Gastroesophageal sphincter (tissue), 4 donors: ENCODE data around the gene ZNF384. TPM values are rescaled to one million over a fixed set of nuclear protein-coding genes. Genes with fewer than 3 reads are reported as not detected.

Experiments used
- ATAC-seq: fragments of 150-250 bp; one replicate; pipeline ENCODE4 v1.9.1; 2016; ENCODE audit warnings: mild to moderate bottlenecking, moderate library complexity
- H3K27ac ChIP-seq, 4 donors: fragments of 200-600 bp; sonication (generic) in 3 of 4; 1 replicate in 3 of 4; 2 replicates in 1 of 4; pipeline ENCODE4 v1.5.1; 2016 to 2019
- H3K27me3 ChIP-seq: fragments of 200-600 bp; sonication (generic); one replicate; pipeline ENCODE4 v1.5.1; 2019
- H3K36me3 ChIP-seq, 2 donors: fragments of 200-600 bp; sonication (generic); one replicate each; pipeline ENCODE4 v1.5.1; 2019; ENCODE audit warnings: control low read depth in 1 of 2
- H3K4me1 ChIP-seq, 3 donors: fragments of 200-600 bp; sonication (generic); 1 replicate in 2 of 3; 2 replicates in 1 of 3; pipeline ENCODE4 v1.5.1; 2016 to 2019; ENCODE audit warnings: control low read depth in 2 of 3
- H3K4me3 ChIP-seq, 2 donors: fragments of 200-600 bp; sonication (generic); one replicate each; pipeline ENCODE4 v1.5.1; 2019; ENCODE audit warnings: mild to moderate bottlenecking in 1 of 2, moderate library complexity in 1 of 2
- H3K9me3 ChIP-seq, 3 donors: fragments of 200-600 bp; sonication (generic); one replicate each; pipeline ENCODE4 v1.5.1; 2017 to 2019; ENCODE audit warnings: control low read depth in 2 of 3
- CTCF ChIP-seq, 4 experiments: fragments of 200-600 bp in 2 of 4; fragments of 450-650 bp in 2 of 4; sonication (generic) in 1 of 4; IDR thresholded peaks; one replicate each; pipeline ENCODE4 v1.5.1; 2017 to 2019; ENCODE audit warnings: antibody characterized with exemption in 4 of 4, mild to moderate bottlenecking in 2 of 4, moderate library complexity in 2 of 4
- EP300 ChIP-seq: sonication (generic); formaldehyde crosslinking; IDR thresholded peaks from one replicate; pipeline ENCODE4 v1.6.1; 2017; ENCODE audit warnings: antibody characterized with exemption, mild to moderate bottlenecking
- POLR2A ChIP-seq, 2 donors: fragments of 450-650 bp; IDR thresholded peaks; one replicate each; pipeline ENCODE4 v1.6.1; 2017; ENCODE audit warnings: antibody characterized with exemption in 2 of 2, mild to moderate bottlenecking in 2 of 2, moderate library complexity in 1 of 2
- POLR2AphosphoS5 ChIP-seq: sonication (generic); formaldehyde crosslinking; IDR thresholded peaks from one replicate; pipeline ENCODE4 v1.6.1; 2017; ENCODE audit warnings: antibody characterized with exemption
- whole genome bisulfite sequencing, 2 donors: methylation state at CpG; one replicate each; pipeline ENCODE4 v1.1.5; 2018; ENCODE audit warnings: low coverage in 1 of 2; 5-methylcytosine and 5-hydroxymethylcytosine counted together
- total RNA-seq, 4 donors: library from RNA; depleted of rRNA; stranded (reverse); fragments of >200 nt; gene quantifications; one replicate each; pipeline ENCODE4 v1.1.0, GENCODE V29; 2016

Gene ZNF384
- total RNA-seq, 4 donors from 2014 or later = 26.1 to 57.5 (median 43.6) TPM

GRCh38 chr12:6641131-6641530 is 48.0 kb downstream of the ZNF384 start:
- H3K27me3 ChIP-seq = no peaks in the 10 kb centered on the region
- WGBS, 2 donors = 74 to 77% methylated on average over 2 to 4 of the region's 4 CpGs
- no peak for TF ChIP-seq EP300
- no peak for TF ChIP-seq CTCF (IDR thresholded peaks at IDR 0.05)
- TF ChIP-seq POLR2AphosphoS5 = no peak
- H3K4me1 ChIP-seq = no peaks in the 10 kb centered on the region
- H3K4me3 ChIP-seq = no peak overlapping the region
- no peak for ATAC-seq
- no peaks in the 10 kb centered on the region for H3K9me3 ChIP-seq
- no peaks in the 10 kb centered on the region for H3K36me3 ChIP-seq
- H3K27ac ChIP-seq = no peak overlapping the region

- no peak for ATAC-seq
- Histone ChIP-seq H3K4me3 (no peak overlapping the region), H3K4me1 (no peaks in the 10 kb centered on the region), H3K36me3 (no peaks in the 10 kb centered on the region), H3K27ac (no peak overlapping the region), H3K27me3 (no peaks in the 10 kb centered on the region), H3K9me3 (no peaks in the 10 kb centered on the region)
- WGBS, 2 donors = 63 to 100% methylated on average over 1 of the region's 4 CpGs
- no peak for TF ChIP-seq POLR2AphosphoS5
- no peak for TF ChIP-seq CTCF (IDR thresholded peaks at IDR 0.05)
- no peak for TF ChIP-seq POLR2A (IDR thresholded peaks at IDR 0.05)
- TF ChIP-seq EP300 = no peak
These were observed 48.7 kb downstream of the ZNF384 start for GRCh38 chr12:6640497-6640896.

GRCh38 chr12:6639151-6639801 is 49.9 kb downstream of the ZNF384 start:
- ATAC-seq = no peak

GRCh38 chr12:6638305-6638704 is 50.9 kb downstream of the ZNF384 start:
- TF ChIP-seq EP300 (no peak), CTCF (IDR thresholded peaks at IDR 0.05) (no peak), POLR2A (IDR thresholded peaks at IDR 0.05) (no peak), POLR2AphosphoS5 (no peak)
- Histone ChIP-seq H3K27me3 (peaks cover 17% of the 10 kb centered on the region), H3K4me3 (no peak overlapping the region), H3K4me1 (no peaks in the 10 kb centered on the region), H3K36me3 (no peaks in the 10 kb centered on the region), H3K27ac (no peak overlapping the region), H3K9me3 (no peaks in the 10 kb centered on the region)
- ATAC-seq = no peak
- 70 to 79% methylated on average over 5 to 6 of the region's 9 CpGs for WGBS, 2 donors

More at GRCh38 chr12:6639151-6639801, 49.9 kb downstream of the ZNF384 start:
- H3K4me3 ChIP-seq = no peak overlapping the region
- H3K4me1 ChIP-seq = no peaks in the 10 kb centered on the region
- H3K9me3 ChIP-seq = no peaks in the 10 kb centered on the region
- TF ChIP-seq POLR2AphosphoS5 = no peak
- TF ChIP-seq EP300 = no peak
- WGBS, 2 donors = 60 to 69% methylated on average over 4 to 9 of the region's 11 CpGs
- H3K27me3 ChIP-seq = peaks cover 7% of the 10 kb centered on the region
- no peaks in the 10 kb centered on the region for H3K36me3 ChIP-seq
- no peak overlapping the region for H3K27ac ChIP-seq

GRCh38 chr12:6635856-6636531 is 53.2 kb downstream of the ZNF384 start, which contains the start of gene LPAR5:
Gene LPAR5, minus strand, starts transcription at chr12:6635959. Its CDS starts 14,711 bp downstream, at chr12:6621248.
- peaks cover 22% of the 10 kb centered on the region for H3K27me3 ChIP-seq
- TF ChIP-seq EP300 (no peak), POLR2A (IDR thresholded peaks at IDR 0.05) (no peak), CTCF (IDR thresholded peaks at IDR 0.05) (no peak), POLR2AphosphoS5 (no peak)
- 34 to 70% methylated on average over 3 to 5 of the region's 18 CpGs for WGBS, 2 donors
- H3K27ac ChIP-seq = peak within 1 kb of the TSS in 2 of 4 donors; percentile 43 to 47
- peak within 1 kb of the TSS in 1 of 2 donors; percentile 27 for H3K4me3 ChIP-seq
- H3K9me3 ChIP-seq = no peaks in the 10 kb centered on the region
- ATAC-seq = peak; percentile 61
- no peaks in the 10 kb centered on the region for H3K36me3 ChIP-seq
- H3K4me1 ChIP-seq = peaks cover 0 to 4% (median 0%) of the 10 kb centered on the region in 3 donors
